Liver (tissue), 9 donors: ENCODE measurements around the gene KIAA1614. TPM values are rescaled to one million over a fixed set of nuclear protein-coding genes. Genes with fewer than 3 reads are reported as not detected.

Experiments used
- DNase-seq: peaks from one replicate; pipeline ENCODE4 v3.0.0-alpha.2; 2017; ENCODE audit warnings: low spot score
- H3K27ac ChIP-seq, 2 donors: one replicate each; pipeline ENCODE4 v1.7.0; 2013; ENCODE audit warnings: inconsistent platforms in 2 of 2, low read length in 2 of 2, control low read depth in 1 of 2, low read depth in 1 of 2, mild to moderate bottlenecking in 1 of 2
- H3K27me3 ChIP-seq, 4 donors: one replicate each; pipeline versions ENCODE4 v1.6.1 to v1.7.0; 2013; ENCODE audit warnings: low read length in 3 of 4, inconsistent platforms in 1 of 4, mild to moderate bottlenecking in 1 of 4, moderate library complexity in 1 of 4; ENCODE audit not compliant: control insufficient read depth in 4 of 4, insufficient read depth in 4 of 4
- H3K36me3 ChIP-seq, 4 donors: one replicate each; pipeline versions ENCODE4 v1.6.1 to v1.7.0; 2013; ENCODE audit warnings: low read length in 3 of 4, mild to moderate bottlenecking in 3 of 4, low read depth in 1 of 4, moderate library complexity in 1 of 4; ENCODE audit not compliant: control insufficient read depth in 4 of 4, insufficient read depth in 3 of 4
- H3K4me1 ChIP-seq, 4 donors: one replicate each; pipeline versions ENCODE4 v1.6.1 to v1.7.0; 2013; ENCODE audit warnings: low read length in 3 of 4, mild to moderate bottlenecking in 3 of 4, moderate library complexity in 1 of 4; ENCODE audit not compliant: control insufficient read depth in 4 of 4, insufficient read depth in 4 of 4
- H3K4me3 ChIP-seq, 3 donors: one replicate each; pipeline versions ENCODE4 v1.6.1 to v1.7.0; 2013; ENCODE audit warnings: low read length in 3 of 3, control low read depth in 1 of 3, low read depth in 1 of 3, mild to moderate bottlenecking in 1 of 3
- H3K9ac ChIP-seq, 2 donors: one replicate each; pipeline ENCODE4 v1.7.0; 2013; ENCODE audit warnings: low read length in 2 of 2, mild to moderate bottlenecking in 2 of 2, moderate library complexity in 2 of 2, control low read depth in 1 of 2, low read depth in 1 of 2
- H3K9me3 ChIP-seq, 4 donors: one replicate each; pipeline versions ENCODE4 v1.6.1 to v1.7.0; 2013; ENCODE audit warnings: low read length in 3 of 4; ENCODE audit not compliant: control insufficient read depth in 4 of 4
- ATF3 ChIP-seq: IDR thresholded peaks from 2 replicates; pipeline ENCODE4 v1.6.1; 2016; ENCODE audit warnings: antibody characterized with exemption
- CTCF ChIP-seq: fragments of 150-350 bp; IDR thresholded peaks from 2 replicates; pipeline ENCODE4 v1.5.1; 2017; ENCODE audit warnings: improper control_type of control experiment, low read depth, low read length; ENCODE audit not compliant: missing input control
- EGR1 ChIP-seq, 2 donors: IDR thresholded peaks; 2 replicates each; pipeline ENCODE4 v1.6.1; 2016 to 2018; ENCODE audit warnings: antibody characterized with exemption in 2 of 2, low read depth in 2 of 2
- FOXA1 ChIP-seq: IDR thresholded peaks from 2 replicates; pipeline ENCODE4 v1.6.1; 2016; ENCODE audit warnings: antibody characterized with exemption
- FOXA2 ChIP-seq: IDR thresholded peaks from 2 replicates; pipeline ENCODE4 v1.6.1; 2016; ENCODE audit warnings: antibody characterized with exemption
- GABPA ChIP-seq, 2 donors: IDR thresholded peaks in 1 of 2; conservative IDR thresholded peaks in 1 of 2; 2 replicates each; pipeline ENCODE4 v1.6.1; 2016; ENCODE audit warnings: antibody characterized with exemption in 2 of 2, mild to moderate bottlenecking in 1 of 2, moderate library complexity in 1 of 2
- HNF4A ChIP-seq, 2 donors: conservative IDR thresholded peaks; 2 replicates each; pipeline ENCODE4 v1.6.1; 2016; ENCODE audit warnings: antibody characterized with exemption in 2 of 2, mild to moderate bottlenecking in 2 of 2
- HNF4G ChIP-seq: IDR thresholded peaks from 2 replicates; pipeline ENCODE4 v1.6.1; 2016; ENCODE audit warnings: antibody characterized with exemption
- JUND ChIP-seq, 2 donors: IDR thresholded peaks; 2 replicates each; pipeline ENCODE4 v1.6.1; 2016; ENCODE audit warnings: antibody characterized with exemption in 2 of 2
- MAX ChIP-seq: IDR thresholded peaks from 2 replicates; pipeline ENCODE4 v1.6.1; 2016; ENCODE audit warnings: antibody characterized with exemption
- NR2F2 ChIP-seq: IDR thresholded peaks from 2 replicates; pipeline ENCODE4 v1.6.1; 2016; ENCODE audit warnings: antibody characterized with exemption
- RAD21 ChIP-seq, 2 donors: IDR thresholded peaks; 2 replicates each; pipeline ENCODE4 v1.6.1; 2016; ENCODE audit warnings: antibody characterized with exemption in 2 of 2, mild to moderate bottlenecking in 2 of 2
- REST ChIP-seq: IDR thresholded peaks from 2 replicates; pipeline ENCODE4 v1.6.1; 2016; ENCODE audit warnings: antibody characterized with exemption, mild to moderate bottlenecking
- RXRA ChIP-seq, 2 donors: IDR thresholded peaks; 2 replicates each; pipeline ENCODE4 v1.6.1; 2017 to 2018; ENCODE audit warnings: antibody characterized with exemption in 2 of 2, mild to moderate bottlenecking in 1 of 2
- SP1 ChIP-seq: IDR thresholded peaks from 2 replicates; pipeline ENCODE4 v1.6.1; 2018; ENCODE audit warnings: antibody characterized with exemption, mild to moderate bottlenecking
- TAF1 ChIP-seq: conservative IDR thresholded peaks from 2 replicates; pipeline ENCODE4 v1.6.1; 2016; ENCODE audit warnings: antibody characterized with exemption, mild to moderate bottlenecking
- YY1 ChIP-seq: IDR thresholded peaks from 2 replicates; pipeline ENCODE4 v1.6.1; 2016; ENCODE audit warnings: antibody characterized with exemption, mild to moderate bottlenecking
- ZBTB33 ChIP-seq: IDR thresholded peaks from 2 replicates; pipeline ENCODE4 v1.6.1; 2016; ENCODE audit warnings: antibody characterized with exemption
- WGBS: extraction: QIAGEN DNeasy Blood & Tissue Kit; methylation state at CpG from one replicate; pipeline ENCODE4 v1.1.7; 2013; 5-methylcytosine and 5-hydroxymethylcytosine counted together
- polyA plus RNA-seq, 2 donors: library from polyadenylated mRNA; stranded (reverse) in 1 of 2; unstranded in 1 of 2; fragments of 200-250 nt in 1 of 2; fragments of >200 nt in 1 of 2; fragmentation: Nextera tagmentation in 1 of 2; extraction: Ambion mirVana in 1 of 2; gene quantifications; one replicate each; pipeline versions ENCODE4 v1.2.1 to v1.2.3, GENCODE V29; 2013 to 2015
- total RNA-seq, 2 donors: library from RNA; depleted of rRNA; stranded (reverse); fragments of >200 nt; gene quantifications; one replicate each; pipeline ENCODE4 v1.2.3, GENCODE V29; 2014
- donor health status: healthy.
- donor health status: healthy.
- donor health status: healthy.
- donor health status: healthy.
- donor health status: healthy.

Gene KIAA1614
- total and polyA plus RNA-seq, 4 donors: 0.21 to 1.1 (median 0.40) TPM

GRCh38 chr1:180982422-180982821, 69.7 kb downstream of the KIAA1614 start:
- H3K36me3 ChIP-seq: peaks cover 4 to 50% (median 24%) of the 10 kb centered on the region in 4 donors

GRCh38 chr1:180988253-180988752, 75.6 kb downstream of the KIAA1614 start:
- Histone ChIP-seq H3K9me3 (no peaks in the 10 kb centered on the region), H3K36me3 (peaks cover 4 to 63% (median 40%) of the 10 kb centered on the region in 4 donors)
- TF ChIP-seq RXRA (IDR thresholded peaks at IDR 0.05) (no peak), JUND (IDR thresholded peaks at IDR 0.05) (no peak), MAX (no peak)

More at GRCh38 chr1:180982422-180982821, 69.7 kb downstream of the KIAA1614 start:
- H3K4me1 ChIP-seq: no peaks in the 10 kb centered on the region
- no peak overlapping the region for H3K27ac ChIP-seq
- no peak for DNase-seq
- no peak overlapping the region for H3K9ac ChIP-seq
- H3K4me3 ChIP-seq: no peak overlapping the region
- TF ChIP-seq FOXA2 (no peak), RAD21 (IDR thresholded peaks at IDR 0.05) (no peak), JUND (IDR thresholded peaks at IDR 0.05) (no peak)
- 91% methylated on average over 1 of the region's 1 CpG for WGBS
- H3K9me3 ChIP-seq: no peaks in the 10 kb centered on the region
- H3K27me3 ChIP-seq: no peaks in the 10 kb centered on the region

GRCh38 chr1:180994262-180994661, 81.6 kb downstream of the KIAA1614 start:
- no peaks in the 10 kb centered on the region for H3K27me3 ChIP-seq

More at GRCh38 chr1:180988253-180988752, 75.6 kb downstream of the KIAA1614 start:
- DNase-seq: no peak
- Histone ChIP-seq H3K27me3 (no peaks in the 10 kb centered on the region), H3K9ac (no peak overlapping the region), H3K4me1 (no peaks in the 10 kb centered on the region), H3K4me3 (no peak overlapping the region), H3K27ac (no peak overlapping the region)
- WGBS: 92% methylated on average over 8 of the region's 8 CpGs

More at GRCh38 chr1:180994262-180994661, 81.6 kb downstream of the KIAA1614 start:
- WGBS: 89% methylated on average over 3 of the region's 3 CpGs
- H3K27ac ChIP-seq: no peak overlapping the region
- TF ChIP-seq HNF4A (conservative IDR thresholded peaks at IDR 0.05) (no peak), YY1 (no peak), GABPA (IDR thresholded peaks at IDR 0.05 in 1 of 2, conservative IDR thresholded peaks at IDR 0.05 in 1 of 2) (no peak), RXRA (IDR thresholded peaks at IDR 0.05) (no peak), ATF3 (no peak), REST (no peak), CTCF (no peak), FOXA2 (no peak), EGR1 (IDR thresholded peaks at IDR 0.05; ENCODE audit: low read depth in 2 of 2) (no peak), FOXA1 (no peak), MAX (no peak), NR2F2 (no peak), JUND (IDR thresholded peaks at IDR 0.05) (no peak), ZBTB33 (no peak), SP1 (no peak), TAF1 (no peak), RAD21 (IDR thresholded peaks at IDR 0.05) (no peak), HNF4G (no peak)
- H3K4me3 ChIP-seq: no peak overlapping the region
- no peaks in the 10 kb centered on the region for H3K4me1 ChIP-seq
- peaks cover 4 to 24% (median 15%) of the 10 kb centered on the region in 4 donors for H3K36me3 ChIP-seq
- no peaks in the 10 kb centered on the region for H3K9me3 ChIP-seq
- DNase-seq: no peak
- no peak overlapping the region for H3K9ac ChIP-seq
